Activated naive CD4-positive, alpha-beta T cell treated with anti-CD3 and anti-CD28 coated beads for 36 hours (primary cell): ENCODE results near the gene MCF2. TPM values are rescaled to one million over a fixed set of nuclear protein-coding genes. Genes with fewer than 3 reads are reported as not detected.
"Not testable (repeated sequence)": the region's sequence is repeated elsewhere in the genome, so short reads cannot be mapped to it uniquely, and the experiment has no call there.

Source experiments
- CTCF ChIA-PET: fragments of 350-600 bp; sonication (Branson Sonifier 250); formaldehyde crosslinking; loops from one replicate; lab custom pipeline; 2021; ENCODE audit warnings: antibody characterized with exemption; lab: Charles Lee
- DNase-seq: peaks from one replicate; pipeline ENCODE4 v3.0.0-alpha.2; 2020
- H3K27ac Mint-ChIP-seq: one replicate; pipeline ENCODE4 v1.8.0; 2021; ENCODE audit warnings: mild to moderate bottlenecking, mixed read lengths
- H3K27me3 Mint-ChIP-seq: one replicate; pipeline ENCODE4 v1.8.0; 2021; ENCODE audit warnings: low read depth, mixed read lengths
- H3K36me3 Mint-ChIP-seq: one replicate; pipeline ENCODE4 v1.8.0; 2021; ENCODE audit warnings: low read depth, mixed read lengths
- H3K4me1 Mint-ChIP-seq: one replicate; pipeline ENCODE4 v1.8.0; 2021; ENCODE audit warnings: low read depth, mixed read lengths
- H3K4me3 Mint-ChIP-seq: one replicate; pipeline ENCODE4 v1.8.0; 2021; ENCODE audit warnings: mild to moderate bottlenecking, moderate library complexity, mixed read lengths
- H3K9me3 Mint-ChIP-seq: one replicate; pipeline ENCODE4 v1.8.0; 2021; ENCODE audit warnings: mixed read lengths
- intact Hi-C: fragments of 100-400 bp; cut with micrococcal nuclease; formaldehyde crosslinking; loops from one replicate; pipeline ENCODE4 v1.15.1; 2023
- total RNA-seq, 2 experiments: library from RNA; stranded (reverse); gene quantifications; one replicate each; pipeline ENCODE4 v1.2.3, GENCODE V29; 2021

Gene MCF2
- total RNA-seq, 2 experiments from 2014 or later: 0.07 to 0.10 TPM

- no peaks in the 10 kb centered on the region for H3K36me3 Mint-ChIP-seq
- H3K27ac Mint-ChIP-seq: no peak overlapping the region
- CTCF ChIA-PET: no interaction called here
- H3K27me3 Mint-ChIP-seq: peaks cover 21% of the 10 kb centered on the region
- no peaks in the 10 kb centered on the region for H3K4me1 Mint-ChIP-seq
- no peak overlapping the region for H3K4me3 Mint-ChIP-seq
- intact Hi-C loops: no loop called here
- no peaks in the 10 kb centered on the region for H3K9me3 Mint-ChIP-seq
- DNase-seq: no peak
These were observed 16.0 kb downstream of the MCF2 start for GRCh38 chrX:139691843-139692505.

GRCh38 chrX:139691493-139691842, 16.5 kb downstream of the MCF2 start:
- Mint-ChIP-seq H3K36me3 (peaks cover 2% of the 10 kb centered on the region), H3K27ac (no peak overlapping the region), H3K4me1 (no peaks in the 10 kb centered on the region), H3K27me3 (peaks cover 21% of the 10 kb centered on the region), H3K4me3 (no peak overlapping the region), H3K9me3 (no peaks in the 10 kb centered on the region)
- DNase-seq: no peak
- CTCF ChIA-PET: no interaction called here
- intact Hi-C loops: no loop called here

GRCh38 chrX:139685175-139685574, 22.8 kb downstream of the MCF2 start:
- intact Hi-C loops, DNase-seq, H3K4me1 Mint-ChIP-seq, H3K9me3 Mint-ChIP-seq, CTCF ChIA-PET, H3K27ac Mint-ChIP-seq, H3K36me3 Mint-ChIP-seq, H3K27me3 Mint-ChIP-seq, H3K4me3 Mint-ChIP-seq: not testable (repeated sequence)

- no peak overlapping the region for H3K27ac Mint-ChIP-seq
- intact Hi-C loops: no loop called here
- H3K4me3 Mint-ChIP-seq: no peak overlapping the region
- peaks cover 2% of the 10 kb centered on the region for H3K36me3 Mint-ChIP-seq
- peaks cover 4% of the 10 kb centered on the region for H3K9me3 Mint-ChIP-seq
- H3K4me1 Mint-ChIP-seq: no peaks in the 10 kb centered on the region
- DNase-seq: no peak
- CTCF ChIA-PET: no interaction called here
- H3K27me3 Mint-ChIP-seq: no peaks in the 10 kb centered on the region
These were observed 27.6 kb downstream of the MCF2 start for GRCh38 chrX:139680356-139680755.

- CTCF ChIA-PET: no interaction called here
- H3K36me3 Mint-ChIP-seq: no peaks in the 10 kb centered on the region
- H3K4me1 Mint-ChIP-seq: no peaks in the 10 kb centered on the region
- H3K4me3 Mint-ChIP-seq: no peak overlapping the region
- H3K27ac Mint-ChIP-seq: no peak overlapping the region
- no peaks in the 10 kb centered on the region for H3K9me3 Mint-ChIP-seq
- intact Hi-C loops: no loop called here
- DNase-seq: no peak
- H3K27me3 Mint-ChIP-seq: no peaks in the 10 kb centered on the region
These were observed 60.4 kb downstream of the MCF2 start for GRCh38 chrX:139647597-139647996.

- no peak overlapping the region for H3K4me3 Mint-ChIP-seq
- H3K27me3 Mint-ChIP-seq: no peaks in the 10 kb centered on the region
- H3K9me3 Mint-ChIP-seq: no peaks in the 10 kb centered on the region
- intact Hi-C loops: no loop called here
- CTCF ChIA-PET: no interaction called here
- no peaks in the 10 kb centered on the region for H3K36me3 Mint-ChIP-seq
- no peak overlapping the region for H3K27ac Mint-ChIP-seq
- DNase-seq: no peak
- H3K4me1 Mint-ChIP-seq: no peaks in the 10 kb centered on the region
These were observed 65.6 kb downstream of the MCF2 start for GRCh38 chrX:139642241-139642927.

GRCh38 chrX:139640259-139640658, 67.7 kb downstream of the MCF2 start:
- intact Hi-C loops: no loop called here
- no peaks in the 10 kb centered on the region for H3K36me3 Mint-ChIP-seq
- H3K4me1 Mint-ChIP-seq: no peaks in the 10 kb centered on the region
- CTCF ChIA-PET: no interaction called here
- H3K27me3 Mint-ChIP-seq: no peaks in the 10 kb centered on the region
- no peak for DNase-seq
- no peaks in the 10 kb centered on the region for H3K9me3 Mint-ChIP-seq
- no peak overlapping the region for H3K4me3 Mint-ChIP-seq
- no peak overlapping the region for H3K27ac Mint-ChIP-seq

- CTCF ChIA-PET: no interaction called here
These were observed 68.7 kb downstream of the MCF2 start for GRCh38 chrX:139639253-139639652.

GRCh38 chrX:139600105-139600504, 107.9 kb downstream of the MCF2 start:
- Mint-ChIP-seq H3K27me3 (no peaks in the 10 kb centered on the region), H3K36me3 (no peaks in the 10 kb centered on the region), H3K9me3 (no peaks in the 10 kb centered on the region)

More at GRCh38 chrX:139639253-139639652, 68.7 kb downstream of the MCF2 start:
- Mint-ChIP-seq H3K9me3 (no peaks in the 10 kb centered on the region), H3K27me3 (no peaks in the 10 kb centered on the region), H3K4me1 (no peaks in the 10 kb centered on the region), H3K36me3 (no peaks in the 10 kb centered on the region), H3K27ac (no peak overlapping the region), H3K4me3 (no peak overlapping the region)
- intact Hi-C loops: no loop called here
- DNase-seq: no peak

GRCh38 chrX:139596068-139596467, 111.9 kb downstream of the MCF2 start:
- intact Hi-C loops: no loop called here
- Mint-ChIP-seq H3K36me3 (no peaks in the 10 kb centered on the region), H3K4me1 (no peaks in the 10 kb centered on the region)

More at GRCh38 chrX:139600105-139600504, 107.9 kb downstream of the MCF2 start:
- H3K4me1 Mint-ChIP-seq: no peaks in the 10 kb centered on the region
- intact Hi-C loops: no loop called here
- CTCF ChIA-PET: no interaction called here
- H3K27ac Mint-ChIP-seq: no peak overlapping the region
- DNase-seq: no peak
- no peak overlapping the region for H3K4me3 Mint-ChIP-seq

GRCh38 chrX:139585613-139586012, 122.4 kb downstream of the MCF2 start:
- no peaks in the 10 kb centered on the region for H3K9me3 Mint-ChIP-seq
- CTCF ChIA-PET: no interaction called here

More at GRCh38 chrX:139596068-139596467, 111.9 kb downstream of the MCF2 start:
- Mint-ChIP-seq H3K9me3 (no peaks in the 10 kb centered on the region), H3K27me3 (no peaks in the 10 kb centered on the region), H3K4me3 (no peak overlapping the region), H3K27ac (no peak overlapping the region)
- CTCF ChIA-PET: no interaction called here
- DNase-seq: no peak

GRCh38 chrX:139581068-139581467, 126.9 kb downstream of the MCF2 start:
- Mint-ChIP-seq H3K4me3 (no peak overlapping the region), H3K4me1 (no peaks in the 10 kb centered on the region), H3K27me3 (no peaks in the 10 kb centered on the region), H3K36me3 (no peaks in the 10 kb centered on the region), H3K27ac (no peak overlapping the region), H3K9me3 (no peaks in the 10 kb centered on the region)
- CTCF ChIA-PET: no interaction called here
- DNase-seq: no peak
- intact Hi-C loops: no loop called here

More at GRCh38 chrX:139585613-139586012, 122.4 kb downstream of the MCF2 start:
- no peak for DNase-seq
- Mint-ChIP-seq H3K4me1 (no peaks in the 10 kb centered on the region), H3K27me3 (no peaks in the 10 kb centered on the region), H3K36me3 (no peaks in the 10 kb centered on the region), H3K27ac (no peak overlapping the region), H3K4me3 (no peak overlapping the region)
- intact Hi-C loops: no loop called here

- Mint-ChIP-seq H3K27me3 (no peaks in the 10 kb centered on the region), H3K9me3 (no peaks in the 10 kb centered on the region), H3K36me3 (no peaks in the 10 kb centered on the region), H3K4me3 (no peak overlapping the region), H3K27ac (no peak overlapping the region), H3K4me1 (no peaks in the 10 kb centered on the region)
- intact Hi-C loops: no loop called here
- CTCF ChIA-PET: no interaction called here
- DNase-seq: no peak
These were observed 141.0 kb downstream of the MCF2 start for GRCh38 chrX:139566981-139567380.
